ENCODE measurements around the gene BGN. TPM values are rescaled to one million over a fixed set of nuclear protein-coding genes. Genes with fewer than 3 reads are reported as not detected.

The BGN gene
- total and polyA plus RNA-seq, 2 donors from 2014 or later, result 164 to 288 TPM

DNA sequence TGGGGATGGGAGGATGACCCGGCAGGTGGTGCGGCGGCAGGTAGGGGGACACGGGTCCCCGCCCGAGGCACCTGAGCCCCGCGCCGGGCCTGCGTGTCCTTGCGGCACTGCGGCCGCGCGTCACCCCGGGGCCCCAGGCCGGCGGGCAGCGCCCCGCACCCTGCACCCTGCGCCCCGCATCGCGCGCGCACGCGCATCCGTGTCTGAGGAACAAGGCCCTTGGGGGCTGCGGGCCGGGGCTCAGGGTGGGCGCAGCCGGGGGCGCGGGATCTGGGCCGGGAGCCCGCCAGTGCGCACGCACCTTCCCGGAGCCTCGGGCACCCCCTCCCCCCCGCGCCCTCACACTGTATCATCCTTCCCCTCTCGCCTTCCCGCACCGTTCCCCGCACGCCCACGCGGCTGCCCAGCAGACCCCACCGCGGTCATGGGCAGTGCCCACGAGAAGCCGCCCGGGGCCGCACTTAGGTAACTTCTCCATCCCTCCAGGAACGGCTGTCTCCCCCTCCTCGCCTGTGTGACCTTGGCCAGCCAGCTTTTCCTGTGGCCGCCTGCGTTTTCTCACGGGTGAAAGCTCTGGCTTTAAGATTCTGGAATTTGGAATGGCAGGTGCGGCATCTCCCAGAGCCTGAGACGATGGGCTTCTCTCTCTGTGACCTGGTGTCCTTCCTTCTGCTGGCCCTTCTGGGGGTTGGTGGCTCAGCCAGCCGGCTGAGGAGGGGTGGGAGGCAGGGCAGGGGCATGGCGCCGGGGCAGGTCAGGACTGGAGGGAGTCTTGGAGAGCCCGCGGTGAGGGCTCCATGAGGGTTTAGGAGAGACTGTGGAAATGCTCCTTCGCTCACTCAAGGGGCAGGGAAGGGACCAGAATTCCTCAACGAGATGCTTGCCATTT lies 23.4 kb downstream of the BGN start:
- Histone ChIP-seq H3K27me3 (ENCODE audit: control insufficient read depth, insufficient read depth, low read length) (peaks cover 10% of the 10 kb centered on the region), H3K27ac (ENCODE audit: low read depth in 2 of 2, low read length in 2 of 2) (no peak overlapping the region), H3K36me3 (ENCODE audit: control insufficient read depth in 2 of 3, insufficient read depth in 3 of 3, low read length in 3 of 3) (no peaks in the 10 kb centered on the region), H3K4me3 (ENCODE audit: low read length in 3 of 3) (no peak overlapping the region), H3K9ac (ENCODE audit: low read length in 3 of 3) (no peak overlapping the region), H3K9me3 (ENCODE audit: control insufficient read depth in 2 of 3, insufficient read depth in 1 of 3, low read length in 3 of 3) (no peaks in the 10 kb centered on the region), H3K4me1 (ENCODE audit: control insufficient read depth in 2 of 3, insufficient read depth in 2 of 3, low read depth in 1 of 3, low read length in 3 of 3) (no peaks in the 10 kb centered on the region)
- intact Hi-C loops (cut with DNase I), result no loop called here
- FAIRE-seq (no peak), DNase-seq (no peak)
- TF ChIP-seq, protein P1, sequence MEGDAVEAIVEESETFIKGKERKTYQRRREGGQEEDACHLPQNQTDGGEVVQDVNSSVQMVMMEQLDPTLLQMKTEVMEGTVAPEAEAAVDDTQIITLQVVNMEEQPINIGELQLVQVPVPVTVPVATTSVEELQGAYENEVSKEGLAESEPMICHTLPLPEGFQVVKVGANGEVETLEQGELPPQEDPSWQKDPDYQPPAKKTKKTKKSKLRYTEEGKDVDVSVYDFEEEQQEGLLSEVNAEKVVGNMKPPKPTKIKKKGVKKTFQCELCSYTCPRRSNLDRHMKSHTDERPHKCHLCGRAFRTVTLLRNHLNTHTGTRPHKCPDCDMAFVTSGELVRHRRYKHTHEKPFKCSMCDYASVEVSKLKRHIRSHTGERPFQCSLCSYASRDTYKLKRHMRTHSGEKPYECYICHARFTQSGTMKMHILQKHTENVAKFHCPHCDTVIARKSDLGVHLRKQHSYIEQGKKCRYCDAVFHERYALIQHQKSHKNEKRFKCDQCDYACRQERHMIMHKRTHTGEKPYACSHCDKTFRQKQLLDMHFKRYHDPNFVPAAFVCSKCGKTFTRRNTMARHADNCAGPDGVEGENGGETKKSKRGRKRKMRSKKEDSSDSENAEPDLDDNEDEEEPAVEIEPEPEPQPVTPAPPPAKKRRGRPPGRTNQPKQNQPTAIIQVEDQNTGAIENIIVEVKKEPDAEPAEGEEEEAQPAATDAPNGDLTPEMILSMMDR (IDR thresholded peaks at IDR 0.05; ENCODE audit: borderline replicate concordance, extremely low read depth, insufficient read depth), result no peak

DNA sequence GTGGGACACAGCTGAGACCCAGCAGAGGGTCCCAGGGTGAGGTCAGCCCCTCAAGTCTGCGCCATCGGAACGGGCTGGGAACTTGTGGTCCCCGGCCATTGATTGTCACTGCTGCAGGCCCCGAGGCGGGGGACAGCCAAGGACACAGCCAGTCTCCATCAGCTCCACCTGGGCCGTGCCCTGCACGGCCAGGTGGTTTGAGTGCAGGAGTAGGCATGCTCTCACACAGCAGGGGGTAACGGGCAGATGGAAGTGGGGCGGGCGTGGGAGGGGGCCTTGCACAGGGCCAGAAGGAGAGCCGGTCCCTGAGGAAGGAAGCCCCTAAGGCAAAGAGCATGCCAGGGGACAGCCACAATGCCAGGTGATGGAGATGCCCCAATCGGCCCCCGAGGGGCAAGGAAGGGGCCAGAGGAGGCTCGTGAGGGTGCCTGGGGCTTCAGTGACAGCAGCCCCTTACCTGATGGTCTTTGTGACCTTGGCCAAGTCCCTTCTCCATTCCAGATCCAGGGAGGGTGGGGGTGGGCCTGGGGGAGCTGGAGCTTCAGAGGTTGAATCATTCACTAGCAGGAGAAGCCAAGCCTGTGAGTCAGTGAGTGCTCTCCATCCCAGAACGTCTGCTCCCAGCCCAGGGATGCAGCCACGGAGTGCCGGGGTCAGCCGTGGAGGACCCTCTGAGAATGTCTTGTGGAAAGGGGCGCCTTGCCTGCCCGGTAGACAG lies 24.9 kb downstream of the BGN start:
- no peaks in the 10 kb centered on the region for H3K9me3 ChIP-seq (ENCODE audit: control insufficient read depth in 2 of 3, insufficient read depth in 1 of 3, low read length in 3 of 3)
- H3K36me3 ChIP-seq (ENCODE audit: control insufficient read depth in 2 of 3, insufficient read depth in 3 of 3, low read length in 3 of 3), result no peaks in the 10 kb centered on the region
- TF ChIP-seq, protein P1 (IDR thresholded peaks at IDR 0.05; ENCODE audit: borderline replicate concordance, extremely low read depth, insufficient read depth), result no peak
- H3K9ac ChIP-seq (ENCODE audit: low read length in 3 of 3), result no peak overlapping the region
- FAIRE-seq (no peak), DNase-seq (no peak)
- H3K4me3 ChIP-seq (ENCODE audit: low read length in 3 of 3), result no peak overlapping the region
- H3K4me1 ChIP-seq (ENCODE audit: control insufficient read depth in 2 of 3, insufficient read depth in 2 of 3, low read depth in 1 of 3, low read length in 3 of 3), result no peaks in the 10 kb centered on the region
- peaks cover 10% of the 10 kb centered on the region for H3K27me3 ChIP-seq (ENCODE audit: control insufficient read depth, insufficient read depth, low read length)
- intact Hi-C loops (cut with DNase I), result no loop called here
- H3K27ac ChIP-seq (ENCODE audit: low read depth in 2 of 2, low read length in 2 of 2), result no peak overlapping the region

DNA sequence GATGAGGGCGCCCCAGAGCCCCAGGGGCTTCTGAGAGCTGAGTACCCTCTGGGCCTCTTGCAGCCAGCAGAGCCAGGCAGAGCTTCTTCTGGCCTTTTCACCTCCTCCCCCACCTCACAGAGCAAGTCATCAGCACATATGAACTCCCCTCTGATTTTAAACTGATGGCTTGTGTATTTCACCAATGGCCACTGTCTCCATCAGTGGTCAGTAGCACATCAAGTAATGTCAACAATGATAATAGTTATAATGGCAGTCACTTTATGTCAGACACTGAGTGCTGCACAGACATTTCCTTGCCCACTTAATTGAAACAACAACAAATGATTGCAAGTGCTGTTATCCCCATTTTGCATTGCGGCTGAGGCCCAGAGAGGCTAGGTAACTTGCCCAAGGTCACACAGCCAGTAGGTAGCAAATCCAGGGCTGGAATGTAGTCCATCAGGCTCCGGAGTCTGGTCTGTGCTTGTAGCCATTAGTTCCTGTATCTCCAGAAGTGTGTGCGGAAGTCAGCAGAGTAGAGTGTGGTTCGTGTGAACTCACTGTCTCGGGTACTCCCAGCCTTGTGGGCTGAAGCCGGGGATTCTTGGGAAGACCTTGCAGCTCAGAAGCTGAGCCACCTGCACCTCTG lies 25.6 kb downstream of the BGN start:
- TF ChIP-seq, protein P1 (IDR thresholded peaks at IDR 0.05; ENCODE audit: borderline replicate concordance, extremely low read depth, insufficient read depth), result no peak
- Histone ChIP-seq H3K27ac (ENCODE audit: low read depth in 2 of 2, low read length in 2 of 2) (no peak overlapping the region), H3K9me3 (ENCODE audit: control insufficient read depth in 2 of 3, insufficient read depth in 1 of 3, low read length in 3 of 3) (no peaks in the 10 kb centered on the region), H3K4me3 (ENCODE audit: low read length in 3 of 3) (no peak overlapping the region), H3K4me1 (ENCODE audit: control insufficient read depth in 2 of 3, insufficient read depth in 2 of 3, low read depth in 1 of 3, low read length in 3 of 3) (no peaks in the 10 kb centered on the region), H3K36me3 (ENCODE audit: control insufficient read depth in 2 of 3, insufficient read depth in 3 of 3, low read length in 3 of 3) (no peaks in the 10 kb centered on the region), H3K9ac (ENCODE audit: low read length in 3 of 3) (no peak overlapping the region), H3K27me3 (ENCODE audit: control insufficient read depth, insufficient read depth, low read length) (peaks cover 10% of the 10 kb centered on the region)
- FAIRE-seq (no peak), DNase-seq (no peak)
- intact Hi-C loops (cut with DNase I), result no loop called here

Data from kidney (tissue), 14 donors.